Measurements from ENCODE around the gene ATM.

The ATM gene, protein sequence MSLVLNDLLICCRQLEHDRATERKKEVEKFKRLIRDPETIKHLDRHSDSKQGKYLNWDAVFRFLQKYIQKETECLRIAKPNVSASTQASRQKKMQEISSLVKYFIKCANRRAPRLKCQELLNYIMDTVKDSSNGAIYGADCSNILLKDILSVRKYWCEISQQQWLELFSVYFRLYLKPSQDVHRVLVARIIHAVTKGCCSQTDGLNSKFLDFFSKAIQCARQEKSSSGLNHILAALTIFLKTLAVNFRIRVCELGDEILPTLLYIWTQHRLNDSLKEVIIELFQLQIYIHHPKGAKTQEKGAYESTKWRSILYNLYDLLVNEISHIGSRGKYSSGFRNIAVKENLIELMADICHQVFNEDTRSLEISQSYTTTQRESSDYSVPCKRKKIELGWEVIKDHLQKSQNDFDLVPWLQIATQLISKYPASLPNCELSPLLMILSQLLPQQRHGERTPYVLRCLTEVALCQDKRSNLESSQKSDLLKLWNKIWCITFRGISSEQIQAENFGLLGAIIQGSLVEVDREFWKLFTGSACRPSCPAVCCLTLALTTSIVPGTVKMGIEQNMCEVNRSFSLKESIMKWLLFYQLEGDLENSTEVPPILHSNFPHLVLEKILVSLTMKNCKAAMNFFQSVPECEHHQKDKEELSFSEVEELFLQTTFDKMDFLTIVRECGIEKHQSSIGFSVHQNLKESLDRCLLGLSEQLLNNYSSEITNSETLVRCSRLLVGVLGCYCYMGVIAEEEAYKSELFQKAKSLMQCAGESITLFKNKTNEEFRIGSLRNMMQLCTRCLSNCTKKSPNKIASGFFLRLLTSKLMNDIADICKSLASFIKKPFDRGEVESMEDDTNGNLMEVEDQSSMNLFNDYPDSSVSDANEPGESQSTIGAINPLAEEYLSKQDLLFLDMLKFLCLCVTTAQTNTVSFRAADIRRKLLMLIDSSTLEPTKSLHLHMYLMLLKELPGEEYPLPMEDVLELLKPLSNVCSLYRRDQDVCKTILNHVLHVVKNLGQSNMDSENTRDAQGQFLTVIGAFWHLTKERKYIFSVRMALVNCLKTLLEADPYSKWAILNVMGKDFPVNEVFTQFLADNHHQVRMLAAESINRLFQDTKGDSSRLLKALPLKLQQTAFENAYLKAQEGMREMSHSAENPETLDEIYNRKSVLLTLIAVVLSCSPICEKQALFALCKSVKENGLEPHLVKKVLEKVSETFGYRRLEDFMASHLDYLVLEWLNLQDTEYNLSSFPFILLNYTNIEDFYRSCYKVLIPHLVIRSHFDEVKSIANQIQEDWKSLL (N-terminal part only)

DNA sequence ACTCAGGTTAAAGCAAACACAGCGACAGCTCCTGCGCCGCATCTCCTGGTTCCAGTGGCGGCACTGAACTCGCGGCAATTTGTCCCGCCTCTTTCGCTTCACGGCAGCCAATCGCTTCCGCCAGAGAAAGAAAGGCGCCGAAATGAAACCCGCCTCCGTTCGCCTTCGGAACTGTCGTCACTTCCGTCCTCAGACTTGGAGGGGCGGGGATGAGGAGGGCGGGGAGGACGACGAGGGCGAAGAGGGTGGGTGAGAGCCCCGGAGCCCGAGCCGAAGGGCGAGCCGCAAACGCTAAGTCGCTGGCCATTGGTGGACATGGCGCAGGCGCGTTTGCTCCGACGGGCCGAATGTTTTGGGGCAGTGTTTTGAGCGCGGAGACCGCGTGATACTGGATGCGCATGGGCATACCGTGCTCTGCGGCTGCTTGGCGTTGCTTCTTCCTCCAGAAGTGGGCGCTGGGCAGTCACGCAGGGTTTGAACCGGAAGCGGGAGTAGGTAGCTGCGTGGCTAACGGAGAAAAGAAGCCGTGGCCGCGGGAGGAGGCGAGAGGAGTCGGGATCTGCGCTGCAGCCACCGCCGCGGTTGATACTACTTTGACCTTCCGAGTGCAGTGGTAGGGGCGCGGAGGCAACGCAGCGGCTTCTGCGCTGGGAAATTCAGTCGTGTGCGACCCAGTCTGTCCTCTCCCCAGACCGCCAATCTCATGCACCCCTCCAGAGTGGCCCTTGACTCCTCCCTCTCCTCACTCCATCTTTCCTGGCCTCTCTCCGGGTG lies at the start of gene ATM, which contains the start of gene NPAT:
TSS of gene ATM (plus strand) at position 494 of the 774 bp plus-strand sequence. CDS start 4,558 bp downstream, outside the sequence.
TSS of gene NPAT (minus strand) at position 65 of the 774 bp plus-strand sequence. CDS start 102 bp downstream, outside the sequence.
- DNase-seq (ENCODE audit: low read depth in 2 of 2, low spot score in 1 of 2), result peak; percentile 97 to 98

DNA sequence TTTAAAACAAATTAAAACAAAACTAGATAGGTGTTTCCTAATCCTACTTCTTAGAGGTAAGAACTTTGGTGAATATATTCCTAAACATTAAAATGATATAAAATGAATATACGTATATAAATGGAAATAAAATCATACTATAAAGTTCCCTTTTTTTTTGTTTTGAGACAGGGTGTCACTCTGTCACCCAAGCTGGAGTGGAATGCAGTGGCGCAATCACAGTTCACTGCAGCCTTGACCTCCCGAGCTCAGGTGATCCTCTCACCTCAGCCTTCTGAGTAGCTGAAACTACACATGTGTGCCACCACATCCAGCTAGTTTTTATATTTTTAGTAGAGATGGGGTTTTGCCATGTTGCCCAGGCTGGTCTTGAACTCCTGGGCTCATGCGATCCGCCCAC lies 45.3 kb upstream of the ATM start:
- DNase-seq (ENCODE audit: low read depth in 2 of 2, low spot score in 1 of 2), result no peak

DNA sequence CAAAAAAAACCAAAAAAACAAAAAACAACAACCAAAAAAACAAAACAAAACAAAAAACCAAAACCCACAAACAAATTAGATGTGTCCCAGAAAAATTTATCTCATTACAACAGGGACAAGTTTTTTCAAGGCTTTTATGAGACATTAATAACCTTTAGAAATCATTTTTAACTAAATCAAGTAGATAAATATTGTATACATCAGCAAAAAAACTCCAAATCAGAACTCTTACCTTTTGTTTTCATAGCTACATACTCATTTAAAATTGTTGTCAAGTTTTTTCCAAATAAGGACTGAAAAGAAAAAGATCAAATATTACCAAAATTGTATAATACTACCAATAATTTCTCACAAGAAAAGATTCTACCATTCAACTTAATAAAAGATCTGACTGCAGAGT lies 29.1 kb upstream of the ATM start:
- DNase-seq (ENCODE audit: low read depth in 2 of 2, low spot score in 1 of 2), result no peak

DNA sequence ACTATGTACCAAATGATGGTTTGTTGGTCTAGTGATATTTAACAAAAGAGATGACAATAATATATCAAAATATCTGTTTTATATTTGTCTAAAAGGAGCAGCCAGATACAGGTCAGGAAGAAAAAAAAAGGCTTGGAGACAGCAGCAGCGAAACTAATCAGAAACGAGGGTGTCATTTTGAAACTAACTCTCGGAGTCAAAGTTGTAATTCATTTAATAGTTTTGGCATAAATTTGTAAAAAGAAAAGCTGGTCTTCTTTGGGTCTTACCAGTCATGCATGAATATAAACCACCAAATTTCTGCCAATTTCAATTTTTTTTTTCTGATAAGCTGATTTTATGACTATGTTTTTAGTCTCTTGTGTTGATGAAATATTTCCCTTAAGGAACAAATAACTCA lies 26.0 kb upstream of the ATM start:
- no peak for DNase-seq (ENCODE audit: low read depth in 2 of 2, low spot score in 1 of 2)

DNA sequence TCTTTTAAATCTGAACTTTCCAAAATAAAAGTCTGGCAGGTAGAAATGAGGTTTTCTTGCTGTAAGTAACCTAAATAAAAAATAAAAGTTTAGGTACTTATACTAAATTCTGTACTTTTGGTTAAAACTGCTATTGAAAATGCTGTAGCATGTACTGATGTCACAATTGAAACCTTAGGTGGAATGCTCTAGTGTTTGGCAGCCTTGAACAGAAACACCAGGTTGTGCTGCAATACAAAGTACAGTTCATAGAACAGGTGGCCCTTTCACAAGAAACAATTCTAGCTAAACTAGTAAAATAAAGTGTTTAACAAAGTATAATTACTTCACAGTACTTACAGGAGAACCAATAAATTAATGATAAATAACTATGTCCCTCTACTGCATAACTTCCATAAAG lies 25.5 kb upstream of the ATM start:
- no peak for DNase-seq (ENCODE audit: low read depth in 2 of 2, low spot score in 1 of 2)

DNA sequence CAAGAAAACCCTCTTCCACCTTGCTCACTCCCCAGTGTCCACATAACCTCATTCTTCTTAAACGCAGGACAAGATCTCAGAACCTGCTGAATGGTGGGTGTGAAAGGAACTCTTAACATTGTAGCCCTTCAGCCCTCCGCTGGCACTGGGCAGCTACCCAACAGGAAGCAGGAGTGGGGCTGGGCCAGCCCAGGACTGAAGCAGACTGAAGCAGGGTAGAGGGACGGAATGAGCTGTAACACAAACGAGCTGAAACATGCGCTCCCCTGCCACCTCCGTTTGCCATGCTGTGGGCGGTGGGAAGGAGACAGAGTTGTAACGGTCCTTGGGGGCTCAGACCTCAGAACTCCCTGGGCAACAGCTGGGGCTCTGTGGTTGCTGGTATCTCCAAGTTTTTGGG lies 24.0 kb upstream of the ATM start:
- no peak for DNase-seq (ENCODE audit: low read depth in 2 of 2, low spot score in 1 of 2)

DNA sequence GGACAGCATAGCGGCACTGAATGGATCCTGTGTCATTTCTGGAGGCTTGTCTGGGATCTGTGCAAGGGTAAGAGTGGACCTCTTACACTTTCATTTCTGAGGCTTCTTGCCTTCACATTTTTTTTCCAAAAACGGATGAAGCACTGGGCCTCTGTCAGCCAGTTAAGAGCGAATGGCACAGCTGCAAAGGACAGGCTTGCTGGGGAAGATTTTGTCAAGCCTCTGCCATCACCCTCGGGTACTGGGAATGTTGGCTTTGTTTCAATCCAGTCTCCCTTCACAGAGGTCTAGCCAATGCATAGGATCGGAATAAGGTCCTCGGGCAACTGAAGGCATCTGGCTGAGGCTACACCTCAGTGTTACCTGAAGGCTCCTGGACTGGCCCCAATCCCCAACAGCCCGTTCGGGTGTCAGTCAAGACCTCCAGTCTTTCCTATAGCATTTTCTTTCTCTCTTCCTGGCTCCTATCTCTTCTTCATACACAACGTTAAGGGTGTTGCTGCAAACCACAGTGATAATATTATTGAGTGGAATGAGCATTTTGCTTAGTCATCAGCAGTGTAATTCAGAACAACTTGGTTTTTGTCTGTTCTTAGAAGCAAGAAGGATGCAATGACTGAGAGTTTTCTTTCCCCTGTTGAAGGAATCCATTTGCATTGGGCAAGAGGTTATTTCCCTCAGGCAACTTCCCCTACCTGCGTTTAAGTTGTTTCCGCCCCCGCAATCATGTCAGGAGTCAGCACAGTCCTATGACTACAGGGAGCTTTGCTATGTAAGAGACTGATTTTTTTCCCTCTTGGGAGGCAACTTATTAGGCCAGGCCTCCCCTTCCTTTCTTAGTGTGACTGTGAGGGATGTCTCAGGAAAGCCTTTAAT lies 23.2 kb upstream of the ATM start:
- DNase-seq (ENCODE audit: low read depth in 2 of 2, low spot score in 1 of 2), result no peak

DNA sequence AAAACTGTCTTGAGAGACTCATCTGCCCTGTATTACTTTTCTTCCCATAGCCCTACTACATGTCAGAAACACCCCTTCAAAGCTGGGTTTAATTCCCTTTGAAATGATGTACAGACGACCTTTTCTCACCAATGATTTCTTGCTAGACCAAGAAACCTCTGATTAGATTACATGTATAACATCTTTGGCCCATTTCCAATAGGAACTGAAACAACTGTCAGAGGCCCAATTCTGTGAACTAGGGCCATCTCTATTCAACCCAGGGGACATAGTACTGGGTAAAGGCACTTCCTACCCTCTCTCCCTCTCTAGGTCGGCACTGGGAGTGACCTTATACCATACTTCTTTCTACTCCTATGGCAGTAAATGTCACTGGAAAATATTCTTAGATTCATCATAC lies 19.8 kb upstream of the ATM start:
- DNase-seq (ENCODE audit: low read depth in 2 of 2, low spot score in 1 of 2), result no peak

DNA sequence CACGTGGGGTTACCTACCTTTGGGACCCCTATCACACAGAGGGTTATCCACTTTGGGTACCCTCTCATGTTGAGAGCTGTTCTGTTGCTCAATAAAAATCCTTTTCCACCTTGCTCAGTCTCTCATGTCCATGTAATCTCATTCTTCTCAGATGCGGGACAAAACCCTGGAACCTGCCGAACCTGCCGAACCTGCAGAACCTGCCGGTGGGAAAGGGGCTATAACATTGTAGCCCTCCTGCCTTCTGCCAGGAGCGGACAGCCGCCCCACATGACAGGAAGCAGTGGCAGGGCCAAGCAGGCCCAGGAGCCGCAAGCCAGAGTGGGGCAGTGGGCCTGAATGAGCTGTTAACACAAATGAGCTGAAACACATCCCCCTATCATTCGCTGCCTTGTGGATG lies 18.5 kb upstream of the ATM start:
- no peak for DNase-seq (ENCODE audit: low read depth in 2 of 2, low spot score in 1 of 2)

DNA sequence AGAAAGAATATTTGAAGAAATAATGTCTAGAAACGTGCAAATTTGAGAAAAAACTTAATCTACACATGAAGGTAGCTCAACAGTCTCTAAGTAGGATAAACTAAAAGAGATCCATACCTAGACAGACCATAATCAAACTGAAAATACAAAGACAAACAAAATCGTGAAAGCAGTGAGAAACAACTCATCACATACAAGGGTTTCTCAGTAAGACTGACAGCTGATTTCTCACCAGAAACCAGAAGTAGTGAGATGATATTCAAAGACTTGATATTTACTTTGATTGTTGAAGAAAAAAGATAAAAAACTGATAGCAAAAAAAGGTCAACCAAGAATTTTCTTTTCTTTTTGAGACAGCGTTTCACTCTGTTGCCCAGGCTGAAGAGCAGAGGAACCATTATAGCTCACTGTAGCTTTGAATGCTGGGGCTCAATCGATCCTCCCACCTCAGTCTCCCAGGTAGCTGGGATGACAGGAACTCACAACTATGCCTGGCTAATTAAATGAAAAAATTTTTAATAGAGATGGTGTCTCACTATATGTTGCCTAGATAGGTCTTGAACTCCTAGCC lies 17.9 kb upstream of the ATM start:
- DNase-seq (ENCODE audit: low read depth in 2 of 2, low spot score in 1 of 2), result no peak

DNA sequence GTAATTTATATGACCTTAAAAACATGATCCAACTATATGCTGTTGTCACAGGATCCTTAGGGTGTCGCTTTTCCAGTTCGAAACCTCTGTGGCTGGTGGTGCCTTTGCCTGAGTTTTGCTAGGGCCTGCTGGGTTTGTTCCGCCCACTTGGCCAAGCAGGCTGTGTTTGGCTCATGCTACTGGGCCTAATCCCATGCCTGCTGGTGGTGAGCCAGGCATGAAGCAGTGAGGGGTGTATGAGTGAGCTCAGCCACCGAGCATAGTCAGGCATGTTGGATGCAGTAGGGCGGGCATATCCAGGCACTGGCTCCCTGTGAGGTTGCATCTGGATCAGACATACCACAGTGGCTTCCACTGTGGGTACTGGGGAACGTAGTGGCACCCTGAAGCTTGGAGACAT lies 16.7 kb upstream of the ATM start:
- DNase-seq (ENCODE audit: low read depth in 2 of 2, low spot score in 1 of 2), result no peak

DNA sequence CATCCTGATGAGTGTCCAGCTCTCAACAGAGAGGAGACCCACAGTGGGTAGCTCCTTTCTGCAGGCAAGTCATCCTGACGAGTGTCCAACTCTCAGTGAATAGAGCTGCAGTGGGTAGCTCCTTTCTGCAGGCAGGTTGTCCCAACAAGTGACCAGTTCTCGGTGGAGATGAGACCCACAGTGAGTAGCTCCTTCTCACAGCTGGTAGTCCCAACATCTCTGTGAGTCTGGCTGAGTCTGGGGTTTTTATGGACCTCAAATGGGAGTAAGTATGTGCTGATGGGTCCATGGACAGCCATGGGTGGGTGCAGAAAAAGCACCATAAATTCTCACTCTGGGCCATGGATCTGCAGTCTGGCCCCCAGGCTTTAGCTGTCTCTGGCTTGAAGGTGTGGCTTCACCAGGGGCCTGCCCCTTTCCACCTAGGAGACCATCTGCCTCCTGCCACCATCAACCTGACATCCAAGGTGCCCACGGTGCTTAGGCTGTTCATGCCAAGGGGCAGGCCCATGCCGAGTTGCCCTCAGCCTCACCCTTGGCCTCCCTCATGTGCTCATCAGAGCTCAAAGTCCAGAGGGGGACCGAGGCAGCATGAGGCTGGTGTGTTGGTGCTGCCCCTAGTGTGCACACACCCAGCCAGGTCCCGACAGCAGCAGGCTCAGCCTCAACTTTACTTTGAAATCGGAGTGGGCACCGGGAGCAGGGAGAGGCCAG lies 15.7 kb upstream of the ATM start:
- no peak for DNase-seq (ENCODE audit: low read depth in 2 of 2, low spot score in 1 of 2)

DNA sequence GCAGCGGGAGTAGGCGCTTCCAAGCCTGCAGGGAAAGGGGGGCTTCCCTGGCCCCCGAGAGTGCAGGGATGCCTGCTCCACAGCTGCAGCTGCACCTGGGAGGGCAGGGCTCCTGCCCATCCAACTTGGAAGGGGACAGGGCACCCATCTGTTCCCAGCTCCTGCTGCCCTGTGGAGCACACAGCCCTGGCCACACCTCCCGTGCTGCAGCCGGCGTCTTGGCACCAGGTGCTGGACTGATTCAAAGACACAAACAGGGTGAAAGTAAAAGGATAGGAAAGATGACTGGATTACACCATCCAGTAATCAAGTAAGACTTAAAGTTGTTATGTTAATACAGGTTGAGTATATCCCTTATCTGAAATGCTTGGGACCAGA lies 15.2 kb upstream of the ATM start:
- DNase-seq (ENCODE audit: low read depth in 2 of 2, low spot score in 1 of 2), result no peak

DNA sequence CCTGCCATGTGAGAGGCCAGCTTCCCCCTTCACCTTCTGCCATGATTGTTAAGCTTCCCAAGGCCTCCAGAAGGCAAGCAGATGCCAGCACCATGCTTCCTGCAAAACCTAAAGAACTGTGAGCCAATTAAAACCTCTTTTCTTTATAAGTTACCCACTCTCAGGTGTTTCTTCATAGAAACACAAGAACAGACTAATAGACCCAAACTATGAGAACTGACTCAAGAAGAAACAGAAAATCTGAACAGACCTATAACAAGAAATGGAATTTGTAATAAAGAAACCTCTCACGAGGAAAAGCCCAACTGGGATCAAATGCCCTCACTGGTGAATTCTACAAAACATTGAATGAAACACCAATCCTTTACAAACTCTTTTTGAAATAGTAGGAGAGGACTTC lies 12.4 kb upstream of the ATM start:
- no peak for DNase-seq (ENCODE audit: low read depth in 2 of 2, low spot score in 1 of 2)

DNA sequence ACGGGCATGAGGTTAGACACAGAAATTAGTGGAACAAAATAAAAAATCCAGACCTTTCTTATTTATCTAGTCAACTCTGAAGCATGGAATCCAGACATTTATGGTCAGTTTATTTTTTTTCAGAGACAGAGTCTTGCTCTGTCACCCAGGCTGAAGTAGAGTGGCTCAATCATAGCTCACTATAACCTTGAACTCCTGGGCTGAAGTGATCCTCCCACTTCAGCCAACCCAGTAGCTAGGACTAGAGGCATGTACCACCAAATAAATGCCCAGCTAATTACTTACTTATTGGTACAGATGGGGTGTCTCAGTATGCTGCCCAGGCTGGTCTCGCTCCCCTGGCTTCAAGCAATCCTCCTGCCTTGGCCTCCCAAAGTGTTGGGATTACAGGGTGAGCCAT lies 9.1 kb upstream of the ATM start:
- DNase-seq (ENCODE audit: low read depth in 2 of 2, low spot score in 1 of 2), result no peak

DNA sequence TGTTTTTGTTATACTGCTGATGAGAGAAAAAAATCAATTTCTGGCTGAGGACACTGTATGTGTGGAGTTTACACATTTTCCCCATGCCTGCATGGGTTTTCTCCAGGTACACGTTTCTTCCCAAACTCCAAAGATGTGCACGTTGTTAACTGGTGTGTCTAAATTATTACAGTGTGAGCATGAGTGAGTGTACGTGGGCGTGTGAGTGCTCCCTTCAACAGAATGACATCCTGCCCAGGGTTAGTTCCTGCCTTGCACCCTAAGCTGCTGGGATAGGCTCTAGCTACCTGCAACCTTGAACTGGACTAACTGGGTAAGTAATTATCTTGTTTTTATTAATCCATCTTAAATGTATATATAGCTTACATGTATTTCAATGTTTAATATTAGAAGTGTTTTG lies 5.9 kb upstream of the ATM start:
- DNase-seq (ENCODE audit: low read depth in 2 of 2, low spot score in 1 of 2), result no peak

DNA sequence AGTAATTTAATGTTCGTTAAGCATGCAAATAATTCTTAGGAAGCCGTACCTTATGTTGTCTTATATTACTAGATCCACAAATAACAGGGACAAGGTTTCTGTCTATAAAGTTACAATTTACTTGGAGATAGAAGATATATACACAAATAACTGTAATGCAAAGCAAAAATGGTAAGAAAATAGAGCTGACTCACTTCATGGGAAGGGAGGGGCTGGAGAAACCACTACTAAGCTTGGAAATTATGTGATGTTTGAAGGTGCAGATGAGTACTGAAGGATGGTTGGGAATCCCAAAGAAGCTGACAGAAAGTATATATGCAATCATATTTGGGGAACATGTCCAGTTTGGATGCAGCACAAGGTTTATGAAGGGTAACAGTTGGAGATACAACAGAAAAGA lies 4.4 kb upstream of the ATM start:
- no peak for DNase-seq (ENCODE audit: low read depth in 2 of 2, low spot score in 1 of 2)

DNA sequence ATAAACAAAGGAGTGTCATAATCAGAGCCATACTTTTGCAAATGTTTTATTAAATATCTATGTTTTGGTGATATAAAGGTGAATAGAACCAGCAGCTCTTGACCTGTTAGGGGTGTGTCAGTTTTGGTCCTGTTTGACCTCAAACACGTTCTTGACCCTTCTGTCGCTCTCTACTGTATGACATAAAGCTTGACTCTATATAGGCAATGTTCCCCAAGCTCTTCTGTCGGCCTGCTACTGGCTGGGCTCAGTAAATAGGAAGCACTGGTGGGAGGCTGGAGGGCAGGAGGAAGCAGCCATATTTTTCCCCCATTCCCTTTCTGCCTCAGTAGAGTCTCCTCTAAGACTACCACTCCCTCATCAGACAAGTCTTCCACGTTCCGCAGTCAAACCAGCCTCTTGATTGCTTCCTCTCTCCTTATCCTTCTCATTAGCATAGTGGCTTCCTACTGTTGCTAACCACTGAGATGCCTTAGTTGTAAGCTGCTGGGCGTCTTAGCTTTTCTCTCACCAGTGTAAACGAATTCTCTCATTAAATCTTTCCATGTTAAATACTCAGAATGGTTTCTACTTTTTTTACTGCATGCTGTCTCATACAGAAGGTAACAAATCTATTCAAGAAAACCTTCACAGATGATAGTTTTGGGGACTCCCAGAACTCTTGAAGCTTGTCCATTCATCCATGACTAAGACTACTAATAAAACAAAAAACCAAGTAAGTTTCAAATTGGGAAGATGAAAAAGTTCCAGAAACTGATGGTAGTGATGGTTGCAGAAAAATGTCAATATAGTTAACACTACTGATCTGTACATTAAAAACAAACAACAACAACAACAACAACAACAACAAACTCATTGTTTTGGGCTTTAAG lies 3.7 kb upstream of the ATM start:
- DNase-seq (ENCODE audit: low read depth in 2 of 2, low spot score in 1 of 2), result no peak

Data from stimulated activated CD8-positive, alpha-beta memory T cell treated with anti-CD3 and anti-CD28 coated beads, Interleukin-4, amount 100 ng/mL, for 1 hour (primary cell).